ENCODE measurements around the gene SLC13A3. TPM values are rescaled to one million over a fixed set of nuclear protein-coding genes. Genes with fewer than 3 reads are reported as not detected.

SLC13A3 gene
- total RNA-seq, 3 donors from 2014 or later (not counting 1 experiment from before 2014, with no cell fraction given): 0.63 TPM; not detected in 1

DNA sequence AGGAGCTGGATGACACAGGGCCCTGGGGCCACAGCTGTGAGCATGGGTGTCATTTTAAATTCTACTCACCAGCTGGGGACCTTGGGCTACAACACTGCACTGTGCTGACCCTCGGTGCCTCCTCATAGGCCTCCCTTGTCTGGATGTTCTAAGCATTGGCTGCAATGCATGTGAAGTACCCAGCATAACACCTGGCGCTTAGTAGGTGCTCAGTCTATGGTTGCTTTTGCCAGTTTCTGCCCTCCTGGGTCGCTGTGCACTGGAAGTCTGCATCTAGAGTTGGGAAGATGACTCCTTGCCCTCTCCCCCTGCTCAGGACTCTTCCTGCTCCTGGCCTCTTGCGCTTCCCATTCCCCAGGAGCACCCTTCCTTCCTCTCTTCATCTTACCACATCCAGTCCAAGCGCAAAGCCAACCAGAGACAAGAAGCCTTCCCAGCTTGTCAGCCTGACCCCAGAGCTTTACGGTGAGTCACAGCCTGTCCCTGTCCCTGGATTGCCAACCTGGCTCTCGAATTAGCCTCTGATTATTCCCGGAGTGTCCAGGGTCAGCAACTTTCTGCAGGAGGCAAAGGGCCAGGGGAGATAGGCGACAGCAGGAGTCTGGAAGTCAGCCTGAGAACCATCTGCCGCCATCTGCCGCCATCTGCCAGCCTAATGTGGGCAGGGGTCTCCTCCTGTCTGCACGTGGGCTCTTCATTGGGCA lies 8.8 kb downstream of the SLC13A3 start:
- H3K27ac ChIP-seq (ENCODE audit: low read length): no peak overlapping the region
- no peaks in the 10 kb centered on the region for H3K9me3 ChIP-seq (ENCODE audit: control insufficient read depth, insufficient read depth, low read length)
- no peaks in the 10 kb centered on the region for H3K36me3 ChIP-seq (ENCODE audit: control insufficient read depth, insufficient read depth, low read length)
- peaks cover 0 to 3% of the 10 kb centered on the region in 2 donors for H3K27me3 Mint-ChIP-seq (ENCODE audit: low read depth in 2 of 2)
- no peaks in the 10 kb centered on the region for H3K9me3 Mint-ChIP-seq
- 83% methylated on average over 12 of the region's 12 CpGs for WGBS (ENCODE audit: insufficient coverage)
- H3K27me3 ChIP-seq (ENCODE audit: control insufficient read depth, insufficient read depth, low read length): no peaks in the 10 kb centered on the region
- H3K4me3 Mint-ChIP-seq: no peak overlapping the region
- H3K4me1 ChIP-seq (ENCODE audit: control insufficient read depth, insufficient read depth, low read length): no peaks in the 10 kb centered on the region
- no peak for ATAC-seq
- H3K27ac Mint-ChIP-seq: no peak overlapping the region
- H3K4me3 ChIP-seq (ENCODE audit: low read length): no peak overlapping the region
- TF ChIP-seq, protein P1, sequence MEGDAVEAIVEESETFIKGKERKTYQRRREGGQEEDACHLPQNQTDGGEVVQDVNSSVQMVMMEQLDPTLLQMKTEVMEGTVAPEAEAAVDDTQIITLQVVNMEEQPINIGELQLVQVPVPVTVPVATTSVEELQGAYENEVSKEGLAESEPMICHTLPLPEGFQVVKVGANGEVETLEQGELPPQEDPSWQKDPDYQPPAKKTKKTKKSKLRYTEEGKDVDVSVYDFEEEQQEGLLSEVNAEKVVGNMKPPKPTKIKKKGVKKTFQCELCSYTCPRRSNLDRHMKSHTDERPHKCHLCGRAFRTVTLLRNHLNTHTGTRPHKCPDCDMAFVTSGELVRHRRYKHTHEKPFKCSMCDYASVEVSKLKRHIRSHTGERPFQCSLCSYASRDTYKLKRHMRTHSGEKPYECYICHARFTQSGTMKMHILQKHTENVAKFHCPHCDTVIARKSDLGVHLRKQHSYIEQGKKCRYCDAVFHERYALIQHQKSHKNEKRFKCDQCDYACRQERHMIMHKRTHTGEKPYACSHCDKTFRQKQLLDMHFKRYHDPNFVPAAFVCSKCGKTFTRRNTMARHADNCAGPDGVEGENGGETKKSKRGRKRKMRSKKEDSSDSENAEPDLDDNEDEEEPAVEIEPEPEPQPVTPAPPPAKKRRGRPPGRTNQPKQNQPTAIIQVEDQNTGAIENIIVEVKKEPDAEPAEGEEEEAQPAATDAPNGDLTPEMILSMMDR (IDR thresholded peaks at IDR 0.05): no peak
- no peak for DNase-seq
- H3K4me1 Mint-ChIP-seq: no peaks in the 10 kb centered on the region
- intact Hi-C loops (cut with micrococcal nuclease): no loop called here
- H3K36me3 Mint-ChIP-seq: no peaks in the 10 kb centered on the region

DNA sequence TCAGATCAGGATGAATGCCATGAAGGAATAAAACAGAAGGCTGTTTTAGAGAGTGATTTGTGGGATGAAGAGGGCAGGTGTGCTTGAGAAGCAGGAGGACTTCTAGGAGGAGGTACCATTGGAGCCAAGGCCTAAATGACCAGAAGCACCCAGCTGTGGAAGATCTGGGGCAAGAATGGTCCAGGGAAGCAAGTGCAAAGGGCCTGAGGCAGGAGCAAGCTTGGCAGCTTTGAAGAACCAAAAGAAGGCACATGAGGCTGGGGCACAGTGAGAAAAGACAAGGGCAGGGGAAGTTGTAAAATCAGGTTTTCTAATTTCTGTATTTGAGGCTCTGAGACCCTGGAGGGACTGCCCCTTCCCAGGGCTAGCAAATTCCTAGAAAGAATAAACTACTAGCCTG lies 9.8 kb downstream of the SLC13A3 start:
- Mint-ChIP-seq H3K36me3 (no peaks in the 10 kb centered on the region), H3K4me3 (no peak overlapping the region), H3K4me1 (no peaks in the 10 kb centered on the region), H3K27ac (no peak overlapping the region), H3K9me3 (no peaks in the 10 kb centered on the region), H3K27me3 (ENCODE audit: low read depth in 2 of 2) (peaks cover 0 to 3% of the 10 kb centered on the region in 2 donors)
- H3K4me3 ChIP-seq (ENCODE audit: low read length): no peak overlapping the region
- H3K27ac ChIP-seq (ENCODE audit: low read length): no peak overlapping the region
- no peak for ATAC-seq
- no peaks in the 10 kb centered on the region for H3K36me3 ChIP-seq (ENCODE audit: control insufficient read depth, insufficient read depth, low read length)
- no peak for DNase-seq
- TF ChIP-seq, protein P1 (IDR thresholded peaks at IDR 0.05): no peak
- no peaks in the 10 kb centered on the region for H3K27me3 ChIP-seq (ENCODE audit: control insufficient read depth, insufficient read depth, low read length)
- H3K9me3 ChIP-seq (ENCODE audit: control insufficient read depth, insufficient read depth, low read length): no peaks in the 10 kb centered on the region
- no peaks in the 10 kb centered on the region for H3K4me1 ChIP-seq (ENCODE audit: control insufficient read depth, insufficient read depth, low read length)
- intact Hi-C loops (cut with micrococcal nuclease): no loop called here

DNA sequence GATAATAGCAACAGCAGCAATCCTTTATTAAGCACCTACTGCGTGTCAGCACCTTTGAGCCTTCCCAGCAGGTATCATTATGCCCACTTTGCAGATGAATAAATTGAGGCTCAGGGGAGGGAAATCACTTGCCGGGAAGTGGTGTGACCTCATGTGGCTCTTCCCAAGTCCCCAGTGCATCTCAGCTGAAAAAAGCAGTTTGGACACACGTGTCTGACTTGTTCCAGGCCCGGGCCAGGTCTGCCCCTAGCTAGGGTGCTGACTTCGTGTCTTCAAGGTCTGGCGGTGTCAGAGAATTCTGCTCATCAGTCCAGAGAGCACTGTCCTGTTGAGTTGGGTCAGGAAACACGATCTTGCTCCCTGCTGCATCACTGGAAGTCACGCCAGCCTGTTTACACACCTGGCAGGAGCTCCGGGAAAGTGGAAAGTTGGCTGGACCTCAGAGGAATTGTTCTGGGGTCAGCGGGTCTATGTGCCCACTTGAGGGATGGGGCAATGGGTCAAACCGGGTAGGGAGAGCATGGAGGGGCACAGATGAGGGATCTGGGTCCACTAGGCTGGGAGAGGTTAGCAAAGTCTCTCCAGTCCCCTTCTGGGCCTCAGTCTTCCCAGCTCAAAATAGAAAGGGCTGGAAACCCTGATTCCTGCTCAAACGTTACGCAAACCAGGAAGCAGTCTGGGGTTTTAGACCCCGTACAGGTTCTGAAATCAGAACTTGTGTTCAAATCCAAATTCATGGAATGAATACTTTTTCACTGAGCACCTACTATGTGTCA lies 10.5 kb downstream of the SLC13A3 start:
- WGBS (ENCODE audit: insufficient coverage): 80% methylated on average over 14 of the region's 14 CpGs
- intact Hi-C loops (cut with micrococcal nuclease): no loop called here
- H3K4me3 ChIP-seq (ENCODE audit: low read length): no peak overlapping the region
- H3K27ac ChIP-seq (ENCODE audit: low read length): no peak overlapping the region
- no peak overlapping the region for H3K27ac Mint-ChIP-seq
- TF ChIP-seq, protein P1 (IDR thresholded peaks at IDR 0.05): no peak
- no peaks in the 10 kb centered on the region for H3K9me3 ChIP-seq (ENCODE audit: control insufficient read depth, insufficient read depth, low read length)
- peaks cover 3 to 7% of the 10 kb centered on the region in 2 donors for H3K27me3 Mint-ChIP-seq (ENCODE audit: low read depth in 2 of 2)
- DNase-seq (no peak), ATAC-seq (no peak)
- H3K9me3 Mint-ChIP-seq: no peaks in the 10 kb centered on the region
- no peaks in the 10 kb centered on the region for H3K4me1 ChIP-seq (ENCODE audit: control insufficient read depth, insufficient read depth, low read length)
- no peaks in the 10 kb centered on the region for H3K36me3 Mint-ChIP-seq
- no peaks in the 10 kb centered on the region for H3K36me3 ChIP-seq (ENCODE audit: control insufficient read depth, insufficient read depth, low read length)
- no peak overlapping the region for H3K4me3 Mint-ChIP-seq
- H3K27me3 ChIP-seq (ENCODE audit: control insufficient read depth, insufficient read depth, low read length): no peaks in the 10 kb centered on the region
- no peaks in the 10 kb centered on the region for H3K4me1 Mint-ChIP-seq

All from natural killer cell (primary cell).